Measurements from ENCODE around the gene WNK4.

GRCh38 chr17:42748908-42749798 lies 31.3 kb upstream of the WNK4 start:
- TF ChIP-seq STAT6 (CRISPR knock-in tag; conservative IDR thresholded peaks at IDR 0.05; ENCODE audit: low read depth) = no peak
- no peak for TF ChIP-seq PRDM15 (CRISPR knock-in tag; IDR thresholded peaks at IDR 0.05)
- TF ChIP-seq CTCF (IDR thresholded peaks at IDR 0.05) = no peak
- no peak for TF ChIP-seq IRF2 (CRISPR knock-in tag; IDR thresholded peaks at IDR 0.05; ENCODE audit: borderline replicate concordance, low read depth)
- no peak for TF ChIP-seq E2F4 (CRISPR knock-in tag; IDR thresholded peaks at IDR 0.05; ENCODE audit: borderline replicate concordance, low read depth)
- no peak for TF ChIP-seq NFE2L1 (CRISPR knock-in tag; IDR thresholded peaks at IDR 0.05)
- TF ChIP-seq CREB1 (CRISPR knock-in tag; IDR thresholded peaks at IDR 0.05) = no peak
